ENCODE results near the gene TMEM98. TPM values are rescaled to one million over a fixed set of nuclear protein-coding genes. Genes with fewer than 3 reads are reported as not detected.
"Not testable (repeated sequence)": the region's sequence is repeated elsewhere in the genome, so short reads cannot be mapped to it uniquely, and the experiment has no call there.

The TMEM98 gene
- total RNA-seq, 1 donor from 2014 or later = 133 TPM

- Mint-ChIP-seq H3K9me3 (no peaks in the 10 kb centered on the region), H3K27me3 (ENCODE audit: low read depth) (peaks cover 22% of the 10 kb centered on the region), H3K4me3 (no peak overlapping the region), H3K36me3 (ENCODE audit: low read depth) (no peaks in the 10 kb centered on the region), H3K4me1 (peaks cover 7% of the 10 kb centered on the region), H3K27ac (ENCODE audit: unreplicated experiment) (no peak overlapping the region)
- no peak for TF ChIP-seq CTCF (conservative IDR thresholded peaks at IDR 0.05)
- DNase-seq (ENCODE audit: low read depth, low spot score) = no peak
Measured at GRCh38 chr17:32882734-32883133, 45.2 kb upstream of the TMEM98 start.

GRCh38 chr17:32886951-32887350 is 41.0 kb upstream of the TMEM98 start:
- H3K9me3 Mint-ChIP-seq; H3K4me1 Mint-ChIP-seq; H3K27ac Mint-ChIP-seq (ENCODE audit: unreplicated experiment); H3K27me3 Mint-ChIP-seq (ENCODE audit: low read depth); H3K4me3 Mint-ChIP-seq; DNase-seq (ENCODE audit: low read depth, low spot score); H3K36me3 Mint-ChIP-seq (ENCODE audit: low read depth): not testable (repeated sequence)

GRCh38 chr17:32887410-32887809 is 40.5 kb upstream of the TMEM98 start:
- not testable (repeated sequence) for H3K4me1 Mint-ChIP-seq; H3K36me3 Mint-ChIP-seq (ENCODE audit: low read depth); H3K9me3 Mint-ChIP-seq; H3K27ac Mint-ChIP-seq (ENCODE audit: unreplicated experiment); DNase-seq (ENCODE audit: low read depth, low spot score); H3K4me3 Mint-ChIP-seq; H3K27me3 Mint-ChIP-seq (ENCODE audit: low read depth)

- peaks cover 7% of the 10 kb centered on the region for H3K27me3 Mint-ChIP-seq (ENCODE audit: low read depth)
- no peaks in the 10 kb centered on the region for H3K36me3 Mint-ChIP-seq (ENCODE audit: low read depth)
- H3K9me3 Mint-ChIP-seq = no peaks in the 10 kb centered on the region
- no peak overlapping the region for H3K27ac Mint-ChIP-seq (ENCODE audit: unreplicated experiment)
- no peak for DNase-seq (ENCODE audit: low read depth, low spot score)
- no peak for TF ChIP-seq CTCF (conservative IDR thresholded peaks at IDR 0.05)
- H3K4me1 Mint-ChIP-seq = no peaks in the 10 kb centered on the region
- no peak overlapping the region for H3K4me3 Mint-ChIP-seq
Measured at GRCh38 chr17:32894245-32894644, 33.7 kb upstream of the TMEM98 start.

GRCh38 chr17:32896647-32897258 is 31.2 kb upstream of the TMEM98 start:
- H3K9me3 Mint-ChIP-seq = no peaks in the 10 kb centered on the region
- no peak overlapping the region for H3K4me3 Mint-ChIP-seq
- H3K27me3 Mint-ChIP-seq (ENCODE audit: low read depth) = peaks cover 7% of the 10 kb centered on the region
- H3K4me1 Mint-ChIP-seq = no peaks in the 10 kb centered on the region
- no peak for DNase-seq (ENCODE audit: low read depth, low spot score)
- H3K36me3 Mint-ChIP-seq (ENCODE audit: low read depth) = no peaks in the 10 kb centered on the region
- H3K27ac Mint-ChIP-seq (ENCODE audit: unreplicated experiment) = no peak overlapping the region
- TF ChIP-seq CTCF (conservative IDR thresholded peaks at IDR 0.05) = no peak

GRCh38 chr17:32899236-32900013 is 28.5 kb upstream of the TMEM98 start:
- no peak for DNase-seq (ENCODE audit: low read depth, low spot score)
- no peak for TF ChIP-seq CTCF (conservative IDR thresholded peaks at IDR 0.05)
- Mint-ChIP-seq H3K27me3 (ENCODE audit: low read depth) (peaks cover 7% of the 10 kb centered on the region), H3K4me1 (no peaks in the 10 kb centered on the region), H3K4me3 (no peak overlapping the region), H3K27ac (ENCODE audit: unreplicated experiment) (no peak overlapping the region), H3K9me3 (no peaks in the 10 kb centered on the region), H3K36me3 (ENCODE audit: low read depth) (no peaks in the 10 kb centered on the region)

Data from neural crest cell (in vitro differentiated cells).